HK-2 (cell line): ENCODE data around the gene DPP3.
"Not testable (repeated sequence)": the region's sequence is repeated elsewhere in the genome, so short reads cannot be mapped to it uniquely, and the experiment has no call there.

ENCODE experiments used
- DNase-seq: peaks from one replicate; pipeline ENCODE4 v3.0.0-alpha.2; 2018; ENCODE audit not compliant: unreplicated experiment

The DPP3 gene

GRCh38 chr11:66480117-66480938 is at the start of gene DPP3:
TSS of gene DPP3 (plus strand) at chr11:66480434. CDS start at chr11:66482201, 1,767 bp downstream.
- DNase-seq = peak; percentile 91

- not testable (repeated sequence) for DNase-seq
These were observed 48.9 kb upstream of the DPP3 start for GRCh38 chr11:66431287-66431686.

GRCh38 chr11:66431871-66432329 is 48.3 kb upstream of the DPP3 start:
- not testable (repeated sequence) for DNase-seq

GRCh38 chr11:66432597-66432996 is 47.6 kb upstream of the DPP3 start:
- no peak for DNase-seq

GRCh38 chr11:66437979-66438503 is 42.2 kb upstream of the DPP3 start:
- no peak for DNase-seq

- DNase-seq = peak; percentile 80
These were observed 41.4 kb upstream of the DPP3 start, which contains the start of gene MRPL11 for GRCh38 chr11:66438504-66439466. TSS of gene MRPL11 (minus strand) at chr11:66438848. CDS start at chr11:66438754, 94 bp downstream.

GRCh38 chr11:66440101-66440939 is 39.9 kb upstream of the DPP3 start:
- DNase-seq = not testable (repeated sequence)

- DNase-seq = not testable (repeated sequence)
These were observed 39.3 kb upstream of the DPP3 start for GRCh38 chr11:66440940-66441282.

- DNase-seq = no peak
These were observed 36.6 kb upstream of the DPP3 start for GRCh38 chr11:66443602-66444001.

- DNase-seq = no peak
These were observed 33.2 kb upstream of the DPP3 start for GRCh38 chr11:66447012-66447411.

- DNase-seq = no peak
These were observed 31.7 kb upstream of the DPP3 start for GRCh38 chr11:66448523-66448922.

GRCh38 chr11:66450560-66450959 is 29.7 kb upstream of the DPP3 start:
- DNase-seq = no peak

GRCh38 chr11:66451663-66452062 is 28.6 kb upstream of the DPP3 start:
- DNase-seq = no peak

- DNase-seq = no peak
These were observed 26.0 kb upstream of the DPP3 start for GRCh38 chr11:66454247-66454646.

- no peak for DNase-seq
These were observed 25.4 kb upstream of the DPP3 start for GRCh38 chr11:66454828-66455227.

GRCh38 chr11:66457826-66458225 is 22.4 kb upstream of the DPP3 start:
- no peak for DNase-seq

- no peak for DNase-seq
These were observed 21.0 kb upstream of the DPP3 start for GRCh38 chr11:66459138-66459778.

GRCh38 chr11:66462010-66462409 is 18.2 kb upstream of the DPP3 start:
- DNase-seq = no peak

GRCh38 chr11:66462911-66463310 is 17.3 kb upstream of the DPP3 start:
- DNase-seq = no peak

- DNase-seq = not testable (repeated sequence)
These were observed 16.1 kb upstream of the DPP3 start for GRCh38 chr11:66464116-66464515.

GRCh38 chr11:66464916-66465315 is 15.3 kb upstream of the DPP3 start:
- no peak for DNase-seq
